Fibroblast of skin of right quadriceps (primary cell): ENCODE data around the gene TENM4.
A peak's percentile ranks its signal among the peaks of the same experiment; 100 is the strongest.

ENCODE experiments used
- DNase-seq: peaks from one replicate; pipeline ENCODE4 v3.0.0-alpha.2; 2013

The TENM4 gene

DNA sequence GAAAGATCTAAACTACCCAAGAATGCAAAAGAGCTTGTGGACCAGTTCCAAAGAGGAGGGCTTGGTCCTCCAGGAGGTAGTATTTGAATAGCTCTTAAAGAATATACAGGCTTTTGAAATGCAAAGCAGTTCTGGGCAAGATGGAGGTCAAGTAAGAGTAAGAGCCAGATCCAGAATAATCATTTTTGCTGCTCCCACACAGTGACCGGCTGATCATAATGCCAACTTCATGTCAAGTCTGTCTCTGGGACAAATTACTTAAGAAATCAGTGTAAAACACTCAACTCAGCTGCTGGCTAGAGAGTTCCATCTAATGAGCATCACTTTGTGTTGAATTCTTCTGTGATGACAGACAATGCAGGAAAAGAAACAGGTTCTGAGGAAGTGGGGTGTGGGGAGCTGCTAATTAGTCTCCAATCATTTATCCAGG is 615.2 kb downstream of the TENM4 start:
- peak; percentile 36 for DNase-seq

- no peak for DNase-seq
Observed at GRCh38 chr11:78823588-78823987, 617.2 kb downstream of the TENM4 start.

DNA sequence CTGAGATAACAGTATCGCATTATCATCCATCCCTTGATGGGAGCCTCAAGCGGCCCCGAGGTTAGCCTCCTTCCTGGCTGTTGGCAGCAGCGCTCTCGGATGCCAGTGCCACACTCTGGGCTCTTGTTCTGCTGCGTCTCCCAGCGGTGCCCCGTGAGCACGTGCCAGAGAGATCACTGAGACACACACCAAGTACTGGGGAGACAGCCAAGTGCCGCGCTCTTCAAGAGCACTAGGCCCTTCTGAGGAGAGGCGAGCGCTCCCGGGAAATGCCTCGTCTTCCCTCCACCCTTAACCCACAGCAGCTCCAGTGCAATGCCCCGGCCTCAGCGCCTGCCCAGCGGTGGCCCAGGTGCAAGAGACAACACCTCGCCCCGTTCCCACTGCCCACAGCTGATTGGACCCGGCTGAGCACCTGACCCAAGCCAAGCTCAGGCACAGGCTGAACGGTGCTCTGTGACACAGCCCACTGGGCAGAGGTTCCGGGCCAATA is 617.9 kb downstream of the TENM4 start:
- DNase-seq = no peak

GRCh38 chr11:78821371-78822306 is 619.2 kb downstream of the TENM4 start:
- peak; percentile 74 for DNase-seq

DNA sequence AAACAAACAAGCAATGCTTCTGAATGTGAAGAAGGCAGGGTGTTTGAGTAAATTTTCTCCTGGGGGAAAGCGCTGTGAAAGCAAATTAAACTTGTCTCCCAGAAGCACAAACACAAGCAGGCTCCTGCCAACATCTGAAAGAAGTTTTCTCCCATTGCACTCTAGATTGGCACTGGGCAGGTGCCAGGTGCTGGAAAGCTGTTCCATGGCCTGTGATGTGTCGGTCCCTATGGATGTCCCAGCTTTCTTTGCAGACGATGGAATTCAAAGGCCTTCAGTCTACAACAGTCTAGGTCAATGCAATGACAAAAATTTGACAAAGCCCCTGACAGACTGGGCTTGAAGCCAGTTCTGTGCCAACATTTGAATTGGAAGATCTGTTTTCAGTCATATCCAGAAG is 620.1 kb downstream of the TENM4 start:
- no peak for DNase-seq

GRCh38 chr11:78818201-78818600 is 622.6 kb downstream of the TENM4 start:
- DNase-seq = no peak

GRCh38 chr11:78815831-78816230 is 625.0 kb downstream of the TENM4 start:
- DNase-seq = no peak

DNA sequence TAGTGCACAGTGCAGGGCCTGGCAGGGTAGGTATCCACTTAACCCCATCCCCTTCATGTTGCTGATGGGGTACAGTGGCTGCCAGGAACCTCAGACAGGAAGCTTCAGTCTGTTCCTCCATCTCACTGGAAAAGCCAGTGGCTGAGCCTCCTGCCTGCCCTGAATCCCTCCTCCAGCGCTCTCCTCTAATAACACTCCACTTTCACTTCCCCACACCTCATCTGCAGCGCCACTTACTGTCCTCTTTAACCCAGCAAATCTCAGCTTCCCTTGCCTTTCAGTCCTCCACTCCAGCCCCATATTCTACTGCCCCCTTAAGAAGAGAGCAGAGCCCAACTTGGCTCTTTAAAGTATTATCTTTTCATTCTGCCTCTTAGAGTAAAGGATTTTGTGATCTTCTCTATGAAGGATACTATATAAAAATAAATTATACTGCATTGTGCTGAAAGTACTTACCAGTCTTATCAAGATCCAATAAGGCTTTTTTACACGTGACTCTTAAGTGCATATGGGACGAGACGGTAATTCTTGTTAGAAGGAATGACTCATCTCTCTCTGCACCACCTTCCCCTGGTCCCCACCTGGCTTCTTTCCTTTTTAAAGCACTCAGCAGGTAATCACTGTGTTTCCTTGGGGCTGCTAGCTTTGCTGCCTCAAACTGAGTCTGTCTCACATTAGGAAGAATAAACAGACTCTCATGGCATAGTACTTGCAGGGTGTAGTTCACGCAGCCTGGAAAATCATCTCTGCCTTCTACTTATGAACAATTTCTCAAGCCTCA is 628.1 kb downstream of the TENM4 start:
- DNase-seq = no peak

GRCh38 chr11:78810559-78811009 is 630.2 kb downstream of the TENM4 start:
- DNase-seq = no peak

DNA sequence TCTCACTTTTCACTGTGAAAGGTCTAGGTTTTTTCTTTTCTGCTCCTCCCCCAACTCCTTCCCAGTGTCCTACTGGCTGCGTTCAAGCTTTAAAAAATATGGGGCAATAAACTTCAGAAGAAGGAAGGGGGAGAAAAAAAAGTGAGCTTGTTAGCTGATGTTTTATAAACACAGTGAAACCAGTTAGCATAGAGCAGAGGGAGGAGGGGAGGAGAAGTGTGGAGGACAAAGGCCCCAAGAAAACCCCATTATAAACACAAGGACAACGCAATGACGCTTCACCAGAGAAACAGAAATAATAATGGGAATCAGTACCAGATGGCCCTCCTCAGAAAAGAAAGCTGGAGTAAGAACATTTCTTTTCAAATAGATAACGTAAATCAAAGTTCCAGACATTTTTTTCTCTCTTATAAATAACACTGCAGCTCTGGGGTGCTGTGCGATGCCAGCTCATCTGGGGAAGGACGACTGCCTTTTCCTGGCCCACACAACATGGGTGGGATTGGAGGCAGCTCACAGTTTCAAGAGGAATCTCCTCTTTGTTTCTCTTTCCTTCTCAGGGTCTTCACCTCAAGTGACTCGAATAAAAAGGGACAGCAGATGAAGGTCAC is 630.8 kb downstream of the TENM4 start:
- peak; percentile 85 for DNase-seq

- no peak for DNase-seq
Observed at GRCh38 chr11:78808923-78809322, 631.9 kb downstream of the TENM4 start.

DNA sequence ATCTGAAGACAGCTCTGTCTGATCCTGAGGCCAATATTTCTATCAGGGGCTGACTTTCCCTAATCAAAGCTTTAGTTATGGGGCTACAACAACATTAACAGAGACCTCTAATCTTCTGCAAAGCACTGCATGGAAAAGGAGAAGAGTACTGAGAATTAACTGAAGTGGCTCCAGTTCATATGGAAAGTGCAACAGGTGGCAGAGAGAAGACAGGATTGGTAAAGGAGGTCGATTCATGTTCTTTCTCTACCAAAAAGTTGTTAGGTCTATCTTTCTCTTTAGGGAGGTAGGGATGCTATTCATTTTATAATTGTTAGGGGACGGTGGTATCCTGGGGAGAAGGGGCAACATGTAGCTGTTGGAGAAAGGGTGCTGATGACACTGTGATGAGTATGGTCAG is 633.5 kb downstream of the TENM4 start:
- no peak for DNase-seq

- no peak for DNase-seq
Observed at GRCh38 chr11:78806214-78807004, 634.4 kb downstream of the TENM4 start.

DNA sequence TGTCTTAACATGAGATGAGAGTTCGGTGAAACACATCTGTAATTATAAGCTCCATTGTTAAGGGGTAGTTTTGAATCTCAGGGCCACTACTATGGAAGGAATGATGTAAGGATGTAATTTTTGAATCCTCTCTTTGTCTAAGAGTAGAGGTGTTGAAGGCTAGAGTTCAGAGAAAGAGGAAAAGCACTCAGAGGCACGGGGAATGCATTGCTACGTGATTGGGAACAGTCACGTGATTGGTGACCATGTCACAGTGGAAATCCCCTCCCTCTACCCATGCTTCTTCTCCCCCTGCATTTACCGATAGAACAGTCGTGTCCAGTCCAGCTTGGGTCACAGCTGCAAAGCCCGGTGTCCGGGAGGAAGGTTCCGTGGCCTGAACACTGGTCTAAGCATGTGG is 635.8 kb downstream of the TENM4 start:
- no peak for DNase-seq

- no peak for DNase-seq
Observed at GRCh38 chr11:78803995-78804394, 636.8 kb downstream of the TENM4 start.

GRCh38 chr11:78802058-78802761 is 638.6 kb downstream of the TENM4 start:
- DNase-seq = peak; percentile 51

GRCh38 chr11:78801161-78801884 is 639.5 kb downstream of the TENM4 start:
- DNase-seq = peak; percentile 98

DNA sequence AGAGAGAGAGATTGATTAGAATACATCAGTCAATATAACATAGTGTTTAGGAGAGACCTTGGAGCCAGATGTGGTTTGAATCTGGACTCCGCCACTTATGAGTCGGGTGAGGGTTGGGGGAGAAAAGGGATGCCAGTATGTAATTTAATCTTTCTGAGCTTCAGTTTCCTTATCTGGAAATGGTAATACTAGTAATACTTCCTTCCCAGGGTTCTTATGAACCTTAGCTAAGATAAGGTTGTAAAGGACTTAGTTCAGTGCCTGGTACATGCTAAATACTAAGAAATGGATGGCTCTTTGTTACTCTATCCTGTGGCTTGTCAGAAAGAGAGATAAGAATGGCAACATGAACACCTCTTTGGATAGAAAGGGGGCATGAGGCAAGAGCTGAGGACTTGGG is 640.1 kb downstream of the TENM4 start:
- no peak for DNase-seq

GRCh38 chr11:78800096-78800690 is 640.6 kb downstream of the TENM4 start:
- DNase-seq = no peak

DNA sequence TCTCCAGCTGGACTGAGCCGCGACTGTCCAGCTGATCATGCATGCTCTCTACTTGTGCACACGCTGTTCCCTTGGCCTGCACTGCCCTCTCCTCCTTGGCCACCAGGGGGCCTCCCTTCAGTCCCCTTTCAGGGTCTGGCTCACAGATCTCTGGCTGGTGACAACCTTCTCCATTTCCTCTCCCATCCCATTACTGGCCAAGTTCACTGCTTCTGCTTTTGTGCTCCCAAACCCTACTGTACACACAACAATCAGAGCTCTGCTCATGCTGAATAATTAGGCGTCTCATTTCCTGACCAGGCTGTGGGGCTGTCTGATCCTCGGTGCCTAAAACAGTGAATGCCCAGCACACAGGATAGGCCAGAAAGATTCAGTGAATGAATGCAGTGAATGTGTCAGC is 642.2 kb downstream of the TENM4 start:
- DNase-seq = peak; percentile 66

DNA sequence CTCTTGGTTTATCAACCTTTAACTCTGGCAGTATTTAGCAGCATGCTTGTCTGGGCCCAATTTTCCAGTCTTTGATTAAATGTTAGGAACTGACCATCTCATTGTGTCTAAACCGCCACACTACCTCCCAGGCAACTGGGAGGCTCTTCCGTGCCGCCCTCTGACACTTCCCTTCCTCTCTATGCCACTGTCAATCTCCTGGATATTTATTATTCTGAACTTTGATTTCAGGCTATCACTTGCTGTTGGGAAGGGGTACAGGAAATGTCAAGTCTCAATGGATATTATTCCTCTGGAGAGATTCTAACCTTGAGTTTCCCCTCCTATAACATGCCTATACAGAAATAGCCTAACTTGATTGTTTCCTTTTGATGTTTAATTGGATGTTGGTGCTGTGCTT is 643.3 kb downstream of the TENM4 start:
- no peak for DNase-seq
